PFSK-1 (cell line): Measurements from ENCODE around the gene ACE.

ENCODE experiments used
- FOXP2 ChIP-seq: optimal IDR thresholded peaks from 2 replicates; pipeline ENCODE3; 2011; ENCODE audit warnings: borderline replicate concordance, control low read depth, inconsistent platforms; ENCODE audit not compliant: insufficient read depth; ENCODE audit errors: extremely low read length, extremely low read depth
- POLR2AphosphoS5 ChIP-seq: IDR thresholded peaks from 2 replicates; pipeline ENCODE4 v1.6.1; 2012; ENCODE audit warnings: low read depth, mild to moderate bottlenecking, control low read depth, low read length, moderate library complexity
- SIN3A ChIP-seq: IDR thresholded peaks from 2 replicates; pipeline ENCODE4 v1.6.1; 2012; ENCODE audit warnings: mild to moderate bottlenecking, low read length, moderate library complexity, borderline replicate concordance; ENCODE audit not compliant: insufficient read depth
- TAF1 ChIP-seq: IDR thresholded peaks from 2 replicates; pipeline ENCODE4 v1.6.1; 2012; ENCODE audit warnings: low read length, control low read depth, borderline replicate concordance; ENCODE audit not compliant: insufficient read depth
- TF ChIP-seq, protein P1 (sequence below), 2 experiments: IDR thresholded peaks; 2 replicates each; pipeline versions ENCODE4 v1.6.1 to v1.8.0; 2011 to 2012; ENCODE audit warnings: low read depth in 2 of 2, low read length in 2 of 2, control low read depth in 1 of 2, inconsistent platforms in 1 of 2, mild to moderate bottlenecking in 1 of 2, moderate library complexity in 1 of 2; ENCODE audit not compliant: insufficient read depth in 1 of 2

Gene ACE

DNA sequence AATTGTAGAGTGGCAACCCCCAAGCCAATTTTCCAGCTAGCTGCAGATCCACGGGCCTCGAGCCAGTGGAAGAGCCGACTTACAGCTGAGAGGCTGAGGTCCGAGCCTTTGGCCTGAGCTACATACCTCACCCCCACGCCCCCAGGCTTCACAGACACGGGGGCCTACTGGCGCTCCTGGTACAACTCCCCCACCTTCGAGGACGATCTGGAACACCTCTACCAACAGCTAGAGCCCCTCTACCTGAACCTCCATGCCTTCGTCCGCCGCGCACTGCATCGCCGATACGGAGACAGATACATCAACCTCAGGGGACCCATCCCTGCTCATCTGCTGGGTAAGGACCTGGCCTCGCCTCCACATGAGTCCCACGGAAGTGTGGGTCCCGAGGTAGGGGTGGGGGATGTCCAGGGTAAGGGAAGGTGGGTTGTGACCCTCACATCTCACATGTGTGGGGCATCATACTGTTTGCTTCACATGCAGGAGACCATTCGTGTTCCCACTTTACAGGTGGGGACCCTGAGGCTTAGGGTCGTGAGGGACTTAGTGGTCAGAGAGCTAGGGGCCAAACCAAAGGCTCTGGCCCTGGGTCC, 3.4 kb downstream of the ACE start:
- TF ChIP-seq, protein P1, sequence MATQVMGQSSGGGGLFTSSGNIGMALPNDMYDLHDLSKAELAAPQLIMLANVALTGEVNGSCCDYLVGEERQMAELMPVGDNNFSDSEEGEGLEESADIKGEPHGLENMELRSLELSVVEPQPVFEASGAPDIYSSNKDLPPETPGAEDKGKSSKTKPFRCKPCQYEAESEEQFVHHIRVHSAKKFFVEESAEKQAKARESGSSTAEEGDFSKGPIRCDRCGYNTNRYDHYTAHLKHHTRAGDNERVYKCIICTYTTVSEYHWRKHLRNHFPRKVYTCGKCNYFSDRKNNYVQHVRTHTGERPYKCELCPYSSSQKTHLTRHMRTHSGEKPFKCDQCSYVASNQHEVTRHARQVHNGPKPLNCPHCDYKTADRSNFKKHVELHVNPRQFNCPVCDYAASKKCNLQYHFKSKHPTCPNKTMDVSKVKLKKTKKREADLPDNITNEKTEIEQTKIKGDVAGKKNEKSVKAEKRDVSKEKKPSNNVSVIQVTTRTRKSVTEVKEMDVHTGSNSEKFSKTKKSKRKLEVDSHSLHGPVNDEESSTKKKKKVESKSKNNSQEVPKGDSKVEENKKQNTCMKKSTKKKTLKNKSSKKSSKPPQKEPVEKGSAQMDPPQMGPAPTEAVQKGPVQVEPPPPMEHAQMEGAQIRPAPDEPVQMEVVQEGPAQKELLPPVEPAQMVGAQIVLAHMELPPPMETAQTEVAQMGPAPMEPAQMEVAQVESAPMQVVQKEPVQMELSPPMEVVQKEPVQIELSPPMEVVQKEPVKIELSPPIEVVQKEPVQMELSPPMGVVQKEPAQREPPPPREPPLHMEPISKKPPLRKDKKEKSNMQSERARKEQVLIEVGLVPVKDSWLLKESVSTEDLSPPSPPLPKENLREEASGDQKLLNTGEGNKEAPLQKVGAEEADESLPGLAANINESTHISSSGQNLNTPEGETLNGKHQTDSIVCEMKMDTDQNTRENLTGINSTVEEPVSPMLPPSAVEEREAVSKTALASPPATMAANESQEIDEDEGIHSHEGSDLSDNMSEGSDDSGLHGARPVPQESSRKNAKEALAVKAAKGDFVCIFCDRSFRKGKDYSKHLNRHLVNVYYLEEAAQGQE (IDR thresholded peaks at IDR 0.05; ENCODE audit: insufficient read depth in 1 of 2, low read depth in 2 of 2, low read length in 2 of 2) = no peak
- TF ChIP-seq TAF1 (no peak), POLR2AphosphoS5 (no peak)

DNA sequence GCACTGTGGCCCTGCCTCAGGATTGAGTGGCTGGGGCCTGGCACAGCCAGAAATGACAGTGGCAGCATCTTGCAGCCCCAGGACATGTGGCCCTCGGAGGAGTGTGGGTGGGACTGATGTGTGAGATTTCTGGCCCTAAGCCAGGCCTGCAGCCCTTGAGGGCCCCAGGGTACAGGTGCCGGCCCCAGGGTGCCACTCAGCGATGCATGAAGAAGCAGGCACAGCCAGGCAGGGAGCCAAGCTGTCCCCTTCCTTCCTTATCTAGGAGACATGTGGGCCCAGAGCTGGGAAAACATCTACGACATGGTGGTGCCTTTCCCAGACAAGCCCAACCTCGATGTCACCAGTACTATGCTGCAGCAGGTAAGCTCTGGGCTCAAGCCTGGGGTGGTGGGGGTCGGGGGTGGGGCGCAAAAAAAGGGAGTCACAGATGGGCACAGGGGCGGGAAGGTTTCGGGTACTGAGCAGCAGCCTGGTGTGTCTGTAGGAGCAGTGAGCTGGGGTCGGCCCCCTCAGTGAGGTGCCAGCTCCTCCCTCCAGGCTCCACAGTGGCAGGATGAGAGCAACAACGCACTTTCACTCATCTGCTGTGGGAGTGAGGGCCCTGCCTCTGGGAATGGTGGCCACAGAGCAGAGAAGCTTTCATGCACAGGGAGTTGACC, 4.1 kb downstream of the ACE start:
- TF ChIP-seq TAF1 (no peak), SIN3A (no peak), FOXP2 (no peak), POLR2AphosphoS5 (no peak)
- TF ChIP-seq, protein P1 (IDR thresholded peaks at IDR 0.05; ENCODE audit: insufficient read depth in 1 of 2, low read depth in 2 of 2, low read length in 2 of 2) = no peak

DNA sequence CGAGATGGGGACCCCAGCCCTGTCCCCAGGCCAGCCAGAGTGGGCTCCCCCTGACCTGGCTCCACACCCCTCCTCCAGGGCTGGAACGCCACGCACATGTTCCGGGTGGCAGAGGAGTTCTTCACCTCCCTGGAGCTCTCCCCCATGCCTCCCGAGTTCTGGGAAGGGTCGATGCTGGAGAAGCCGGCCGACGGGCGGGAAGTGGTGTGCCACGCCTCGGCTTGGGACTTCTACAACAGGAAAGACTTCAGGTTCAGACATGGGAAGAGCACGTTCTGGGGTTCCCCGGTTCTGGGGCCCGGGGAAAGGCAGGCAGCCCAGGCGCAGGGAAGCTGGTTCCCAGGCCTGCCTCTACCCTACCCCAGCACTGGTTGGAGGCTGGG, 4.6 kb downstream of the ACE start:
- TF ChIP-seq TAF1 (no peak), SIN3A (no peak), POLR2AphosphoS5 (no peak), FOXP2 (no peak)
- TF ChIP-seq, protein P1 (IDR thresholded peaks at IDR 0.05; ENCODE audit: insufficient read depth in 1 of 2, low read depth in 2 of 2, low read length in 2 of 2) = no peak

DNA sequence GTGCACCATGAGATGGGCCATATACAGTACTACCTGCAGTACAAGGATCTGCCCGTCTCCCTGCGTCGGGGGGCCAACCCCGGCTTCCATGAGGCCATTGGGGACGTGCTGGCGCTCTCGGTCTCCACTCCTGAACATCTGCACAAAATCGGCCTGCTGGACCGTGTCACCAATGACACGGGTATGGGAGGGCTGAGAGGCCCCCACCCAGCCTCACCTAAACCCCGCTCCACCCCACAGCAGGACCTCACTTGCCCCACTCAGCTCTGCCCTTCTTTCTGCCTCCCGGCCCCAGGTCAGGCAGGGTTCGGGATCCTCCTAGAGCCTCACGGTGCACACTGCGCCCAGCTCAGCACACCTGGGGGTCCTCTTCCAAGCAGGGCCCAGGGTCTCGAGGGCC, 5.6 kb downstream of the ACE start:
- TF ChIP-seq TAF1 (no peak), FOXP2 (no peak), POLR2AphosphoS5 (no peak), SIN3A (no peak)
- TF ChIP-seq, protein P1 (IDR thresholded peaks at IDR 0.05; ENCODE audit: insufficient read depth in 1 of 2, low read depth in 2 of 2, low read length in 2 of 2) = no peak

DNA sequence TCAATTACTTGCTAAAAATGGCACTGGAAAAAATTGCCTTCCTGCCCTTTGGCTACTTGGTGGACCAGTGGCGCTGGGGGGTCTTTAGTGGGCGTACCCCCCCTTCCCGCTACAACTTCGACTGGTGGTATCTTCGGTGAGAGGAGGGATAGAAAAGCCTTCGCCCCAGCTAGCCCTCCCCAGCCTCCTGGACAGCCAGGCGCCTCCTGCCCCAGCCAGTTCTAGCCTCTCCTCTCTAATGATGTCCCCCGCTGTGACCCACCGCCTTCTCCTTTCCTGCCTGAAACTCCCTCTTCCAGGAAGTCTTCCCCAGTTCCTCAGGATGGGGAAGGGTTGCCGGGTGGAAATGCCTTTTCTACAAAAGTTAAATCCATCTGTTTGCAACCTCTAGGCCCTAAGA, 6.2 kb downstream of the ACE start:
- TF ChIP-seq POLR2AphosphoS5 (no peak), SIN3A (no peak), TAF1 (no peak), FOXP2 (no peak)
- TF ChIP-seq, protein P1 (IDR thresholded peaks at IDR 0.05; ENCODE audit: insufficient read depth in 1 of 2, low read depth in 2 of 2, low read length in 2 of 2) = no peak
